Endothelial cell of umbilical vein (primary cell): ENCODE results near the gene TBC1D10A. TPM values are rescaled to one million over a fixed set of nuclear protein-coding genes. Genes with fewer than 3 reads are reported as not detected.

ENCODE experiments used
- BruUV-seq: library from RNA; stranded (reverse); fragments of 400-500 nt; replicated peaks from 2 replicates; lab custom pipeline; 2021; lab: Mats Ljungman, UMichigan
- CTCF ChIA-PET: fragments of 300-600, 350-600 bp; sonication (Branson Sonifier 250); formaldehyde crosslinking; loops from one replicate; lab custom pipeline; 2021; ENCODE audit warnings: antibody characterized with exemption, inconsistent platforms; lab: Charles Lee
- POLR2A ChIA-PET: fragments of 300-600, 350-600 bp; sonication (Branson Sonifier 250); formaldehyde crosslinking; loops from one replicate; lab custom pipeline; 2021; ENCODE audit warnings: antibody characterized with exemption, inconsistent platforms; lab: Charles Lee
- DNase-seq: peaks from one replicate; pipeline ENCODE4 v3.0.0-alpha.2; 2011; ENCODE audit warnings: low read depth, low spot score
- FAIRE-seq: peaks from 2 replicates; lab custom pipeline; 2011; peaks lifted over from hg19 to GRCh38; lab: Jason Lieb, UNC
- H2AFZ ChIP-seq: 2 replicates; pipeline ENCODE4 v1.6.0; 2012; ENCODE audit warnings: low read depth, low read length, control low read depth, inconsistent platforms
- H3K27ac ChIP-seq: 2 replicates; pipeline ENCODE4 v1.5.1; 2011; ENCODE audit warnings: low read depth, mild to moderate bottlenecking, control low read depth, low read length, moderate library complexity; ENCODE audit not compliant: insufficient read depth
- H3K27me3 ChIP-seq, 2 experiments: 2 replicates each; pipeline versions ENCODE4 v1.6.0 to v1.6.1; 2011; ENCODE audit warnings: low read length in 2 of 2, mixed read lengths in 1 of 2; ENCODE audit not compliant: control insufficient read depth in 2 of 2, insufficient read depth in 2 of 2
- H3K36me3 ChIP-seq, 2 experiments: 2 replicates in 1 of 2; 3 replicates in 1 of 2; pipeline ENCODE4 v1.5.1; 2011; ENCODE audit warnings: low read length in 2 of 2, mild to moderate bottlenecking in 1 of 2, moderate library complexity in 1 of 2; ENCODE audit not compliant: control insufficient read depth in 2 of 2, insufficient read depth in 2 of 2; ENCODE audit errors: extremely low read depth in 1 of 2
- H3K4me1 ChIP-seq: 3 replicates; pipeline ENCODE4 v1.5.1; 2011; ENCODE audit warnings: mild to moderate bottlenecking, low read length; ENCODE audit not compliant: control insufficient read depth, insufficient read depth; ENCODE audit errors: extremely low read depth
- H3K4me2 ChIP-seq: 2 replicates; pipeline ENCODE4 v1.6.1; 2011; ENCODE audit warnings: low read length, control low read depth, mixed read lengths; ENCODE audit not compliant: insufficient read depth
- H3K4me3 ChIP-seq, 3 experiments: fragments of 200-600 bp in 1 of 3; sonication (generic), shearing (Covaris generic) in 1 of 3; replicated peaks in 1 of 3; 2 replicates each; pipeline ENCODE4 v1.5.1; 2011 to 2016; ENCODE audit warnings: control low read depth in 3 of 3, low read length in 3 of 3, mild to moderate bottlenecking in 2 of 3, inconsistent platforms in 1 of 3, low read depth in 1 of 3, moderate library complexity in 1 of 3; ENCODE audit not compliant: insufficient read depth in 1 of 3
- H3K79me2 ChIP-seq: 2 replicates; pipeline ENCODE4 v1.6.0; 2012; ENCODE audit warnings: low read length, inconsistent platforms; ENCODE audit not compliant: control insufficient read depth, insufficient read depth
- H3K9ac ChIP-seq: replicated peaks from 2 replicates; pipeline ENCODE3; 2011; ENCODE audit warnings: low read length, control low read depth; ENCODE audit not compliant: insufficient read depth; ENCODE audit errors: extremely low read depth
- H3K9me1 ChIP-seq: replicated peaks from 3 replicates; pipeline ENCODE4 v1.6.0; 2011; ENCODE audit warnings: mild to moderate bottlenecking, low read length; ENCODE audit not compliant: control insufficient read depth, insufficient read depth; ENCODE audit errors: extremely low read depth
- H3K9me3 ChIP-seq: replicated peaks from 2 replicates; pipeline ENCODE4 v1.5.1; 2012; ENCODE audit warnings: low read length, inconsistent platforms; ENCODE audit not compliant: control insufficient read depth, insufficient read depth
- H4K20me1 ChIP-seq: replicated peaks from 2 replicates; pipeline ENCODE3; 2011; ENCODE audit warnings: mild to moderate bottlenecking, low read length; ENCODE audit not compliant: control insufficient read depth, insufficient read depth; ENCODE audit errors: extremely low read depth
- EZH2 ChIP-seq: IDR thresholded peaks from 2 replicates; pipeline ENCODE4 v1.6.1; 2012; ENCODE audit warnings: borderline replicate concordance, low read depth, mild to moderate bottlenecking, moderate library complexity, low read length, inconsistent platforms; ENCODE audit not compliant: severe bottlenecking
- FOS ChIP-seq: IDR thresholded peaks from 2 replicates; pipeline ENCODE4 v1.6.1; 2011; ENCODE audit warnings: mild to moderate bottlenecking, low read length, moderate library complexity, borderline replicate concordance; ENCODE audit not compliant: insufficient read depth
- GATA2 ChIP-seq: IDR thresholded peaks from 2 replicates; pipeline ENCODE4 v1.7.0; 2011; ENCODE audit warnings: low read depth, mild to moderate bottlenecking, moderate library complexity, mixed read lengths, low read length; ENCODE audit not compliant: insufficient read length, insufficient read depth
- JUN ChIP-seq: IDR thresholded peaks from 2 replicates; pipeline ENCODE4 v1.6.1; 2011; ENCODE audit warnings: borderline replicate concordance, low read depth; ENCODE audit not compliant: insufficient read length, insufficient read depth
- MYC ChIP-seq: IDR thresholded peaks from one replicate; pipeline ENCODE4 v1.6.1; 2011; ENCODE audit warnings: mild to moderate bottlenecking, low read depth, low read length
- POLR2A ChIP-seq: IDR thresholded peaks from 2 replicates; pipeline ENCODE4 v1.6.1; 2012; ENCODE audit warnings: low read depth, mild to moderate bottlenecking, control low read depth, low read length
- POLR2AphosphoS5 ChIP-seq: IDR thresholded peaks from 2 replicates; pipeline ENCODE4 v1.6.1; 2012; ENCODE audit warnings: low read depth, mild to moderate bottlenecking, control low read depth, low read length, moderate library complexity; ENCODE audit not compliant: insufficient read depth
- dilution Hi-C: fragments of 300-500 bp; cut with MboI; formaldehyde crosslinking; loops from one replicate; pipeline ENCODE4 v1.15.0; 2019; ENCODE audit warnings: low sequenced_read_pairs; ENCODE audit not compliant: extremely low pct_ligation_motif_present
- intact Hi-C: fragments of 100-400 bp; cut with micrococcal nuclease; formaldehyde crosslinking; loops from one replicate; pipeline ENCODE4 v1.10.0; 2022
- polyA plus RNA-seq, 4 experiments: library from polyadenylated mRNA; depleted of rRNA in 3 of 4; stranded (reverse) in 3 of 4; unstranded in 1 of 4; fragments of >200 nt; gene quantifications; 2 replicates each; pipeline versions ENCODE4 v1.2.1 to v1.2.3, GENCODE V29; 2011 to 2012; ENCODE audit warnings: missing spikeins in 1 of 4
- total RNA-seq: library from RNA; stranded (reverse); gene quantifications from 2 replicates; pipeline ENCODE4 v1.2.3, GENCODE V29; 2021
- TF ChIP-seq, protein P1 (sequence below): IDR thresholded peaks from 2 replicates; pipeline ENCODE4 v1.6.1; 2011; ENCODE audit not compliant: insufficient read depth, insufficient read length
- TF ChIP-seq, protein P2 (sequence below), 2 donors: IDR thresholded peaks; 1 replicate in 1 of 2; 2 replicates in 1 of 2; pipeline ENCODE4 v1.5.1; 2011; ENCODE audit warnings: low read length in 2 of 2, mild to moderate bottlenecking in 2 of 2, moderate library complexity in 2 of 2, control low read depth in 1 of 2, inconsistent platforms in 1 of 2, low read depth in 1 of 2; ENCODE audit not compliant: insufficient read depth in 1 of 2; ENCODE audit errors: extremely low read depth in 1 of 2

TBC1D10A gene
- total and polyA plus RNA-seq, 2 donors (not counting 3 experiments of a cell fraction or from before 2014, with no cell fraction given), result 10.0 to 11.9 TPM

DNA sequence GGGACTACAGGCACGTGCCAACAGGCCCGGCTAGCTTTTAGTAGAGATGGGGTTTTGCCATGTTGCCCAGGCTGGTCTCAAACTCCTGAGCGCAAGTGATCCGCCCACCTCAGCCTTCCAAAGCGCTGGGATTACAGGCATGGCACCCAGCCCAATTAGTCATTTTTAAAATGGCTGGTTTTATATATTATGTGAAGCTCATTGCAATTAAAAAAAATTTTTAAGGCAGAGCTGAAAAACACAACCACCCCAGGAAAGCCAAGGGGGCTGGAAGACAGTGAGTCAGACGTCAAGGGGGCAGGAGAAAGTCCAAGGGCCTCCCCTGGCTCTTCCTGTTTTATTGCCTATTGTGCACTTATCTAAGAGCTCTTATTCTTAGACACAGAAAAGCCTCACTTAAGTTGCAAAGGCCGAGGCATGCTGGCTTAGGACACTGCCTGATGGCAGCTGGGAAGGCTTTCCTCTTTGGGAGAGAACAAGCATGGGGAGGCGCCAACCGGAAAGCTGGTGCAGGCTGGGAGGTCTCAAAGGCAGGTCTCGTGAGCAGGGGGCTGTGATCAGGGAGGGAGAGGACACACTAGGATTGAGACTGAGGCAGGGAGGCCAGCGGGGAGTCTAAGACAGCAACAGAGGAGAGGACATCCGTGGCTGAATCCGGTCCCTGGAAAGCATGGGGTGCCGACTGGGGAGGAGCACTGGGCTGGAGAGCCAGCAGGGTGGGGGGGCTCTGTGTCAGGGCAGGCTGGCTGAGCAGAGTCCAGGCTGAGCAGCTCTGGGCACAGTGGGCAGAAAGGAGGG is 49.0 kb downstream of the TBC1D10A start:
- Histone ChIP-seq H3K4me2 (peak overlapping the region; percentile 54), H3K79me2 (no peaks in the 10 kb centered on the region), H3K27me3 (no peaks in the 10 kb centered on the region), H3K9me1 (no peaks in the 10 kb centered on the region), H3K9ac (peak overlapping the region; percentile 32), H2AFZ (peak overlapping the region; percentile 95), H3K27ac (peak overlapping the region; percentile 47), H3K4me3 (no peak overlapping the region), H3K9me3 (no peaks in the 10 kb centered on the region), H3K36me3 (no peaks in the 10 kb centered on the region), H4K20me1 (no peaks in the 10 kb centered on the region), H3K4me1 (peaks cover 16% of the 10 kb centered on the region)
- DNase-seq, result peak; percentile 89
- peak; percentile 96 for FAIRE-seq
- POLR2A ChIA-PET, result interaction anchor here (1.0 to 1.6 kb wide), 3 partner anchors 10 to 13 kb away, joined by 4 to 6 read pairs (median 4); partner anchors contain the start of gene CASTOR1
- intact Hi-C loops, result loop anchor here (1.0 kb wide), 1 partner anchor 10 kb away; no protein-coding TSS in a partner anchor
- CTCF ChIA-PET, result interaction anchor here (0.7 to 3.9 kb wide), 9 partner anchors 10 to 170 kb away, joined by 3 to 61 read pairs (median 5); partner anchors contain the start of genes CASTOR1 and RNF215
- dilution Hi-C loops, result no loop called here
- BruUV-seq, result no TSS peak
- TF ChIP-seq EZH2 (no peak), FOS (peak; percentile 53), POLR2A (no peak), POLR2AphosphoS5 (peak; percentile 55)

DNA sequence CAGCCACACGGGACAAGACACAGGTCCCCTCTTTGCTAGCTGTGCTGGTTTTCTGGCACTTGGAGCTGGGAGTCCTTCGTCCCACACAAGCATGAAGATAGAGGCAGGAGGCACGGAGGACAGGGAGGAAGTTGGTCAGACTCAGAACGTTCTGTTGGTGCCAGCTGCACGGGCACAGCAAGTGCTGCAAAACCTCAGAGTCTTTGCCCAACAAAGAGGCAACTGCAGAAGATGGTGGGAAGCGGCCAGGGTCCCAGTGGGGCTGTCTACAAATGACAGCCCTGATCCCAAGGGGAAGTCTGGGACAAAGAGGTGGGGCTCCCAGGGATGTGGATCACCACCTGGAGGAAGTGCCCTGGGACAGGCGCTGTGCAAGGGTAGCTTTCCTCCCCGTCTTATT is 50.7 kb downstream of the TBC1D10A start:
- H3K4me3 ChIP-seq, result no peak overlapping the region
- BruUV-seq, result no TSS peak
- CTCF ChIA-PET, result interaction anchor here (0.6 to 3.4 kb wide), 2 partner anchors 12 kb away, joined by 3 to 37 read pairs; no protein-coding TSS in a partner anchor
- FAIRE-seq, result no peak
- no peak overlapping the region for H3K4me2 ChIP-seq
- H3K27me3 ChIP-seq, result no peaks in the 10 kb centered on the region
- no peaks in the 10 kb centered on the region for H3K9me3 ChIP-seq
- H3K4me1 ChIP-seq, result peaks cover 16% of the 10 kb centered on the region
- POLR2A ChIA-PET, result no interaction called here
- no peak for DNase-seq
- H3K79me2 ChIP-seq, result no peaks in the 10 kb centered on the region
- no peaks in the 10 kb centered on the region for H3K9me1 ChIP-seq
- no peaks in the 10 kb centered on the region for H4K20me1 ChIP-seq
- no peak overlapping the region for H3K27ac ChIP-seq
- no peaks in the 10 kb centered on the region for H3K36me3 ChIP-seq
- dilution Hi-C loops, result no loop called here
- H3K9ac ChIP-seq, result no peak overlapping the region
- intact Hi-C loops, result no loop called here
- no peak overlapping the region for H2AFZ ChIP-seq
- TF ChIP-seq POLR2A, result no peak
- TF ChIP-seq EZH2, result no peak
- no peak for TF ChIP-seq MYC
- TF ChIP-seq GATA2, result no peak
- TF ChIP-seq, protein P1, sequence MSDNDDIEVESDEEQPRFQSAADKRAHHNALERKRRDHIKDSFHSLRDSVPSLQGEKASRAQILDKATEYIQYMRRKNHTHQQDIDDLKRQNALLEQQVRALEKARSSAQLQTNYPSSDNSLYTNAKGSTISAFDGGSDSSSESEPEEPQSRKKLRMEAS, result no peak
- no peak for TF ChIP-seq POLR2AphosphoS5
- no peak for TF ChIP-seq FOS
- TF ChIP-seq JUN, result no peak
- TF ChIP-seq, protein P2, sequence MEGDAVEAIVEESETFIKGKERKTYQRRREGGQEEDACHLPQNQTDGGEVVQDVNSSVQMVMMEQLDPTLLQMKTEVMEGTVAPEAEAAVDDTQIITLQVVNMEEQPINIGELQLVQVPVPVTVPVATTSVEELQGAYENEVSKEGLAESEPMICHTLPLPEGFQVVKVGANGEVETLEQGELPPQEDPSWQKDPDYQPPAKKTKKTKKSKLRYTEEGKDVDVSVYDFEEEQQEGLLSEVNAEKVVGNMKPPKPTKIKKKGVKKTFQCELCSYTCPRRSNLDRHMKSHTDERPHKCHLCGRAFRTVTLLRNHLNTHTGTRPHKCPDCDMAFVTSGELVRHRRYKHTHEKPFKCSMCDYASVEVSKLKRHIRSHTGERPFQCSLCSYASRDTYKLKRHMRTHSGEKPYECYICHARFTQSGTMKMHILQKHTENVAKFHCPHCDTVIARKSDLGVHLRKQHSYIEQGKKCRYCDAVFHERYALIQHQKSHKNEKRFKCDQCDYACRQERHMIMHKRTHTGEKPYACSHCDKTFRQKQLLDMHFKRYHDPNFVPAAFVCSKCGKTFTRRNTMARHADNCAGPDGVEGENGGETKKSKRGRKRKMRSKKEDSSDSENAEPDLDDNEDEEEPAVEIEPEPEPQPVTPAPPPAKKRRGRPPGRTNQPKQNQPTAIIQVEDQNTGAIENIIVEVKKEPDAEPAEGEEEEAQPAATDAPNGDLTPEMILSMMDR (IDR thresholded peaks at IDR 0.05; ENCODE audit: extremely low read depth in 1 of 2, insufficient read depth in 1 of 2, low read depth in 1 of 2, low read length in 2 of 2), result no peak
